Neural cell (in vitro differentiated cells): Measurements from ENCODE around the gene BRD3. TPM values are rescaled to one million over a fixed set of nuclear protein-coding genes. Genes with fewer than 3 reads are reported as not detected.

Experiments
- H2AFZ ChIP-seq: fragments of 200-600, 300-800 bp; sonication (generic), shearing (Covaris generic); 2 replicates; pipeline ENCODE4 v1.6.0; 2014; ENCODE audit warnings: low read depth, mild to moderate bottlenecking, antibody characterized with exemption, low read length, moderate library complexity
- H3F3A ChIP-seq: fragments of 200-600 bp; shearing (Covaris generic); 2 replicates; pipeline ENCODE4 v1.6.1; 2016; ENCODE audit warnings: mild to moderate bottlenecking, moderate library complexity, mixed read lengths, antibody characterized with exemption, low read length; ENCODE audit not compliant: insufficient read depth, poor library complexity, severe bottlenecking
- H3K27ac ChIP-seq: fragments of 200-600, 300-800 bp; sonication (generic), shearing (Covaris generic); 2 replicates; pipeline ENCODE4 v1.5.1; 2014; ENCODE audit warnings: mild to moderate bottlenecking, low read length, moderate library complexity
- H3K27me3 ChIP-seq: fragments of 300-800, 200-600 bp; sonication (generic), shearing (Covaris generic); 2 replicates; pipeline ENCODE4 v1.6.0; 2014; ENCODE audit warnings: mild to moderate bottlenecking, low read depth, low read length, moderate library complexity; ENCODE audit not compliant: insufficient read depth
- H3K36me3 ChIP-seq: fragments of 300-800, 200-600 bp; sonication (generic), shearing (Covaris generic); 2 replicates; pipeline ENCODE4 v1.5.1; 2014; ENCODE audit warnings: mild to moderate bottlenecking, antibody characterized with exemption, low read length, moderate library complexity; ENCODE audit not compliant: insufficient read depth
- H3K4me2 ChIP-seq: fragments of 300-800, 200-600 bp; sonication (generic), shearing (Covaris generic); 2 replicates; pipeline ENCODE4 v1.6.0; 2014; ENCODE audit warnings: mild to moderate bottlenecking, low read length
- H3K4me3 ChIP-seq: fragments of 300-800, 200-600 bp; sonication (generic), shearing (Covaris generic); 2 replicates; pipeline ENCODE4 v1.5.1; 2014; ENCODE audit warnings: mild to moderate bottlenecking, low read length, moderate library complexity
- H3K79me2 ChIP-seq: fragments of 200-600 bp; shearing (Covaris generic); replicated peaks from 2 replicates; pipeline ENCODE4 v1.6.0; 2014; ENCODE audit warnings: mild to moderate bottlenecking, low read length, moderate library complexity; ENCODE audit not compliant: insufficient read depth
- H3K9ac ChIP-seq: fragments of 300-800, 200-600 bp; sonication (generic), shearing (Covaris generic); 2 replicates; pipeline ENCODE4 v1.6.1; 2016; ENCODE audit warnings: mild to moderate bottlenecking, low read length, mixed read lengths
- H3K9me2 ChIP-seq: fragments of 200-600 bp; shearing (Covaris generic); 2 replicates; pipeline ENCODE4 v1.6.1; 2016; ENCODE audit warnings: mild to moderate bottlenecking, low read length, mixed read lengths; ENCODE audit not compliant: insufficient read depth
- H3K9me3 ChIP-seq: fragments of 200-600, 300-800 bp; sonication (generic), shearing (Covaris generic); 2 replicates; pipeline ENCODE4 v1.6.1; 2016; ENCODE audit warnings: mild to moderate bottlenecking, mixed run types, low read length, moderate library complexity, mixed read lengths
- H4K20me1 ChIP-seq: fragments of 200-600 bp; shearing (Covaris generic); 2 replicates; pipeline ENCODE4 v1.6.1; 2016; ENCODE audit warnings: mild to moderate bottlenecking, mixed run types; ENCODE audit not compliant: insufficient read depth
- EP300 ChIP-seq: fragments of 450-650 bp; conservative IDR thresholded peaks from 2 replicates; pipeline ENCODE4 v1.6.1; 2014; ENCODE audit warnings: antibody characterized with exemption, mild to moderate bottlenecking, moderate library complexity; ENCODE audit not compliant: poor library complexity, severe bottlenecking
- EZH2 ChIP-seq: fragments of 200-600, 300-800 bp; shearing (Covaris generic), sonication (generic); IDR thresholded peaks from 2 replicates; pipeline ENCODE4 v1.6.1; 2014; ENCODE audit warnings: antibody characterized with exemption, low read length, borderline replicate concordance, mild to moderate bottlenecking; ENCODE audit not compliant: insufficient read depth, poor library complexity, severe bottlenecking
- MXI1 ChIP-seq: fragments of 450-650 bp; conservative IDR thresholded peaks from 2 replicates; pipeline ENCODE4 v1.6.1; 2014; ENCODE audit warnings: antibody characterized with exemption, mild to moderate bottlenecking; ENCODE audit not compliant: poor library complexity, severe bottlenecking
- POLR2AphosphoS5 ChIP-seq: IDR thresholded peaks from 2 replicates; pipeline ENCODE4 v1.6.1; 2012
- RAD21 ChIP-seq: fragments of 450-650 bp; conservative IDR thresholded peaks from 2 replicates; pipeline ENCODE4 v1.6.1; 2014; ENCODE audit warnings: antibody characterized with exemption, mild to moderate bottlenecking, moderate library complexity
- SMC3 ChIP-seq: fragments of 450-650 bp; conservative IDR thresholded peaks from 2 replicates; pipeline ENCODE4 v1.6.1; 2014; ENCODE audit warnings: antibody characterized with exemption, mild to moderate bottlenecking, moderate library complexity; ENCODE audit not compliant: poor library complexity
- TAF1 ChIP-seq: IDR thresholded peaks from 2 replicates; pipeline ENCODE4 v1.6.1; 2012; ENCODE audit warnings: low read depth
- polyA plus RNA-seq: library from polyadenylated mRNA; depleted of rRNA; stranded (reverse); fragments of >200 nt; gene quantifications from 2 replicates; pipeline ENCODE4 v1.2.3, GENCODE V29; 2014
- TF ChIP-seq, protein P1 (sequence below): IDR thresholded peaks from 2 replicates; pipeline ENCODE4 v1.6.1; 2012; ENCODE audit warnings: borderline replicate concordance
- TF ChIP-seq, protein P2 (sequence below): fragments of 450-650 bp; IDR thresholded peaks from 2 replicates; pipeline ENCODE4 v1.5.1; 2014; ENCODE audit warnings: antibody characterized with exemption, mild to moderate bottlenecking, moderate library complexity; ENCODE audit not compliant: poor library complexity, severe bottlenecking

The BRD3 gene
- polyA plus RNA-seq, 1 donor from 2014 or later = 17.6 TPM

DNA sequence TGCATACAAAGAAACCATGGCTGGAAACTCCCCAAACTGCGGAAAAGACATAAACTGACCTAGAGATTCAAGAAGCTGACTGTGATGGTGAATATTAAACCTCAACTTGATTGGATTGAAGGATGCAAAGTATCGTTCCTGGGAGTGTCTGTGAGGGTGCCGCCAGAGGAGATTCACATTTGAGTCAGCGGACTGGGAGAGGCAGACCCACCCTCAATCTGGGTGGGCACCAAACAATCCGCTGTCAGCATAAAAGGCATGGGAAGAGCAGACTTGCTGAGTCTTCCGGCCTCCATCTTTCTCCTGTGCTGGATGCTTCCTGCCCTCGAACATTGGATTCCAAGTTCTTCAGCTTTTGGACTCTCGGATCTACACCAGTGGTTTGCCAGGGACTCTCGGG is 43.2 kb upstream of the BRD3 start:
- Histone ChIP-seq H3K36me3 (no peaks in the 10 kb centered on the region), H3K9ac (no peak overlapping the region), H3K9me3 (no peaks in the 10 kb centered on the region), H2AFZ (no peak overlapping the region), H3K27ac (no peak overlapping the region), H4K20me1 (no peaks in the 10 kb centered on the region), H3K4me2 (no peak overlapping the region), H3K27me3 (no peaks in the 10 kb centered on the region), H3K4me3 (no peak overlapping the region), H3F3A (no peaks in the 10 kb centered on the region), H3K79me2 (no peaks in the 10 kb centered on the region), H3K9me2 (no peaks in the 10 kb centered on the region)
- TF ChIP-seq EP300 (no peak), POLR2AphosphoS5 (no peak), TAF1 (no peak), EZH2 (no peak)
- TF ChIP-seq, protein P1, sequence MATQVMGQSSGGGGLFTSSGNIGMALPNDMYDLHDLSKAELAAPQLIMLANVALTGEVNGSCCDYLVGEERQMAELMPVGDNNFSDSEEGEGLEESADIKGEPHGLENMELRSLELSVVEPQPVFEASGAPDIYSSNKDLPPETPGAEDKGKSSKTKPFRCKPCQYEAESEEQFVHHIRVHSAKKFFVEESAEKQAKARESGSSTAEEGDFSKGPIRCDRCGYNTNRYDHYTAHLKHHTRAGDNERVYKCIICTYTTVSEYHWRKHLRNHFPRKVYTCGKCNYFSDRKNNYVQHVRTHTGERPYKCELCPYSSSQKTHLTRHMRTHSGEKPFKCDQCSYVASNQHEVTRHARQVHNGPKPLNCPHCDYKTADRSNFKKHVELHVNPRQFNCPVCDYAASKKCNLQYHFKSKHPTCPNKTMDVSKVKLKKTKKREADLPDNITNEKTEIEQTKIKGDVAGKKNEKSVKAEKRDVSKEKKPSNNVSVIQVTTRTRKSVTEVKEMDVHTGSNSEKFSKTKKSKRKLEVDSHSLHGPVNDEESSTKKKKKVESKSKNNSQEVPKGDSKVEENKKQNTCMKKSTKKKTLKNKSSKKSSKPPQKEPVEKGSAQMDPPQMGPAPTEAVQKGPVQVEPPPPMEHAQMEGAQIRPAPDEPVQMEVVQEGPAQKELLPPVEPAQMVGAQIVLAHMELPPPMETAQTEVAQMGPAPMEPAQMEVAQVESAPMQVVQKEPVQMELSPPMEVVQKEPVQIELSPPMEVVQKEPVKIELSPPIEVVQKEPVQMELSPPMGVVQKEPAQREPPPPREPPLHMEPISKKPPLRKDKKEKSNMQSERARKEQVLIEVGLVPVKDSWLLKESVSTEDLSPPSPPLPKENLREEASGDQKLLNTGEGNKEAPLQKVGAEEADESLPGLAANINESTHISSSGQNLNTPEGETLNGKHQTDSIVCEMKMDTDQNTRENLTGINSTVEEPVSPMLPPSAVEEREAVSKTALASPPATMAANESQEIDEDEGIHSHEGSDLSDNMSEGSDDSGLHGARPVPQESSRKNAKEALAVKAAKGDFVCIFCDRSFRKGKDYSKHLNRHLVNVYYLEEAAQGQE = no peak

DNA sequence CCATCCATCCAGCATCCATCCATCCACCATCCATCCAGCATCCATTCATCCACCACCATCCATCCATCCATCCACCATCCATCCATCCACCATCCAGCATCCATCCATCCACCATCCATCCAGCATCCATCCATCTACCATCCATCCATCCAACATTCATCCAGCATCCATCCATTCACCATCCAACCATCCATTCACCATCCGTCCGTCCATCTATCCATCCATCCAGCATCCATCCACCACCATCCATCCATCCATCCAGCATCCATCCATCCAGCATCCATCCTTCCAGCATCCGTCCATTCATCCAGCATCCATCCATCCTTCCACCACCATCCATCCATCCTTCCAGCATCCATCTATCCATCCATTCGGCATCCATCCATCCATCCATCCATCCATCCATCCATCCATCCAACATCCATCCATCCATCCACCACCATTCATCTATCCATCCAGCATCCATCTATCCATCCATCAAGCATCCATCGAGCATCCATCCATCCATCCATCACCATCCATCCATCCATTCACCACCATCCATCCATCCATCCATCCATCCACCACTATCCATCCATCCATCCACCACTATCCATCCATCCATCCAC is 35.7 kb upstream of the BRD3 start:
- Histone ChIP-seq H3K9me2 (no peaks in the 10 kb centered on the region), H2AFZ (no peak overlapping the region), H3K9me3 (no peaks in the 10 kb centered on the region), H3K27me3 (no peaks in the 10 kb centered on the region), H3F3A (no peaks in the 10 kb centered on the region), H3K4me3 (no peak overlapping the region), H3K79me2 (no peaks in the 10 kb centered on the region), H3K27ac (no peak overlapping the region), H3K9ac (no peak overlapping the region), H4K20me1 (no peaks in the 10 kb centered on the region), H3K36me3 (no peaks in the 10 kb centered on the region), H3K4me2 (no peak overlapping the region)
- TF ChIP-seq TAF1 (no peak), MXI1 (no peak), POLR2AphosphoS5 (no peak)
- TF ChIP-seq, protein P2, sequence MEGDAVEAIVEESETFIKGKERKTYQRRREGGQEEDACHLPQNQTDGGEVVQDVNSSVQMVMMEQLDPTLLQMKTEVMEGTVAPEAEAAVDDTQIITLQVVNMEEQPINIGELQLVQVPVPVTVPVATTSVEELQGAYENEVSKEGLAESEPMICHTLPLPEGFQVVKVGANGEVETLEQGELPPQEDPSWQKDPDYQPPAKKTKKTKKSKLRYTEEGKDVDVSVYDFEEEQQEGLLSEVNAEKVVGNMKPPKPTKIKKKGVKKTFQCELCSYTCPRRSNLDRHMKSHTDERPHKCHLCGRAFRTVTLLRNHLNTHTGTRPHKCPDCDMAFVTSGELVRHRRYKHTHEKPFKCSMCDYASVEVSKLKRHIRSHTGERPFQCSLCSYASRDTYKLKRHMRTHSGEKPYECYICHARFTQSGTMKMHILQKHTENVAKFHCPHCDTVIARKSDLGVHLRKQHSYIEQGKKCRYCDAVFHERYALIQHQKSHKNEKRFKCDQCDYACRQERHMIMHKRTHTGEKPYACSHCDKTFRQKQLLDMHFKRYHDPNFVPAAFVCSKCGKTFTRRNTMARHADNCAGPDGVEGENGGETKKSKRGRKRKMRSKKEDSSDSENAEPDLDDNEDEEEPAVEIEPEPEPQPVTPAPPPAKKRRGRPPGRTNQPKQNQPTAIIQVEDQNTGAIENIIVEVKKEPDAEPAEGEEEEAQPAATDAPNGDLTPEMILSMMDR = no peak

DNA sequence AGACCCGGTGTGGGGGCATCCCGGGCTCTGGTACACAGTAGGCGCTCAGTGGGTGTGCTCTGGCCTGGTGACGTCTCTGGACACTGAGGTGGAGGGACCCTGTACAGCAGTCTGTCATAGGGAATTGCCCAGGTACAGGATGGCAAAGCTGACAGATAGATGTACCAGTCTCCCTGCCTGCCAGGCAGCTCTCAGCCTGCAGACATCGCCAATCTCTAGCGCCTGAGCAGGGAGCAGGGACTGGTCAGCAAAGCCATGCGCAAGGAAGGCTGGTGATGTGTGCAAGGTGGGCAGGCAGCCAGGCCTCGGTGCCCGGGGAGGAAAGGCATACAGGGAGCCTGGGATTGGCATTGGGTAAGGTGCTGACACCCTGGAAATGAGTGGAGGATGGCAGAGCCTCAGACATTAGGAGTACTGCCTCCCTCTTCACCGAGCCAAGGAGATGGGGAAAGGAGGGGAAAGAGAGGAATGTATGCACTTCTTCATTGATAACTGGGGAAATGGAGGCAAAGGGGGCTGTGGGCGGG is 33.9 kb upstream of the BRD3 start:
- Histone ChIP-seq H3K27me3 (no peaks in the 10 kb centered on the region), H3K9ac (no peak overlapping the region), H3K9me3 (no peaks in the 10 kb centered on the region), H3K9me2 (no peaks in the 10 kb centered on the region), H3K27ac (no peak overlapping the region), H3K4me2 (no peak overlapping the region), H3F3A (no peaks in the 10 kb centered on the region), H4K20me1 (no peaks in the 10 kb centered on the region), H3K79me2 (no peaks in the 10 kb centered on the region), H2AFZ (no peak overlapping the region), H3K36me3 (no peaks in the 10 kb centered on the region), H3K4me3 (no peak overlapping the region)
- TF ChIP-seq SMC3 (no peak), EZH2 (no peak), POLR2AphosphoS5 (no peak), TAF1 (no peak), MXI1 (no peak), EP300 (no peak), RAD21 (no peak)
- TF ChIP-seq, protein P2 = no peak
- TF ChIP-seq, protein P1 = no peak
